Stimulated activated CD8-positive, alpha-beta memory T cell treated with anti-CD3 and anti-CD28 coated beads, Interleukin-12 subunit alpha, Interleukin-12 subunit beta, amount 100 ng/mL, for 1 hour (primary cell): ENCODE data around the gene JMJD8.
"Not testable (repeated sequence)": the region's sequence is repeated elsewhere in the genome, so short reads cannot be mapped to it uniquely, and the experiment has no call there.

Experiments used
- DNase-seq: peaks from one replicate; pipeline ENCODE4 v3.0.0-alpha.2; 2020; ENCODE audit warnings: low read depth

The JMJD8 gene

DNA sequence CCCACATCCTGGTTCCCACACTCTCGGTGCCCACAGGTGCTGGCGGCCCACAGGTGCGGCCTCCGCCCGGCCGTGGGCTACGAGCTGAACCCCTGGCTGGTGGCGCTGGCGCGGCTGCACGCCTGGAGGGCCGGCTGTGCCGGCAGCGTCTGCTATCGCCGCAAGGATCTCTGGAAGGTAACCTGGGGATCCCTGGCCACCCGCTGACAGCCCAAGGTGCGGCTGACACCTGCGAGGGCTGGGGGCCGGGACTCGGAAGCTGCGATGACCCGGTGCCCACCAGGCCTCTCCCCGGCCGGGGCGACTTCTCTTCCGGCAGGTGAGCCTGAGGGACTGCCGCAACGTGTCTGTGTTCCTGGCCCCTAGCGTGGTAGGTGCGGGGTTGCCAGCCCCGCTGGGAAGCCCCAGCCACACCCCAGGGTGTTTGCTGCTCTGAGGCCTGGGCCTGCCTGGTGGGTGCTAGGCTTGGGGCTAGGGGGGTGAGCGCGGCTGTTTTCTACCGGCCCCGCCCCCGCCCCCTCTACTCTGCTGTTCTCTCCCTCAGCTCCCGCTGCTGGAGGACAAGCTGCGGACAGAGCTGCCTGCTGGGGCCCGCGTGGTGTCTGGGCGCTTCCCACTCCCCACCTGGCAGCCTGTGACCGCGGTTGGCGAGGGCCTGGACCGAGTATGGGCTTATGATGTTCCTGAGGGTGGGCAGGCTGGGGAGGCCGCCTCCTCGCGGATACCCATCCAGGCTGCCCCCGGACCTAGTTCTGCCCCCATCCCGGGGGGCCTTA lies 37.8 kb upstream of the JMJD8 start:
- no peak for DNase-seq

DNA sequence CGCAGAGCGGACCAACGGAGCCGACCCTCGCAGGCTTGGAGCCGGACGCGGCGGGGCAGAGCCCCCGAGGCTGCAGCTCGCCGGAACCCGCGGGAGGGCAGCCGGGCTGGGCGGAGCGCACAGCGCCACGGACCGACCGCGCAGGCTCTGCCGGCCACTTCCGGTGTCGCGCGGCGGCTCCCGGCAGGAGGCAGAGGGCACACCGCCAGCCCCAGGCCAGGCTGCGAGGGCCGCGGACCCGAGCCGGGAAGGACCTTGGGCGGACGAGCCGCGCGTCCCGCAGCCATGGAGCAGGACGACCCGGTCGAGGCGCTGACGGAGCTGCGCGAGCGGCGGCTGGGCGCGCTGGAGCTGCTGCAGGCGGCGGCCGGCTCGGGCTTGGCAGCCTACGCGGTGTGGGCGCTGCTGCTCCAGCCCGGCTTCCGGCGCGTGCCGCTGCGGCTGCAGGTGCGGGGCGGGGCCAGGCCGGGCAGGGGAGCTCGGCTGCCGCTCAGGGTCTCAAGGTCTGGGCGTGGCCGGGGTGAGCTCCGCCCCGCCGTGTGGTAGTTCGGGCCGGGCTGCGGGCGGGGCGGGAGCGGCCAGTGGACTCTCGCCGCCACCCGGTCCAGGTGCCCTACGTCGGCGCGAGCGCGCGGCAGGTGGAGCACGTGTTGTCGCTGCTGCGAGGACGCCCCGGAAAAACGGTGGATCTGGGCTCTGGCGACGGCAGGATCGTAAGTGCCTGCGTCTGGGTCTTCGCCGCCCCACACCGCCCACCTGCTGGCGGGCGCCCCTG lies 37.0 kb upstream of the JMJD8 start, which contains the start of gene ANTKMT:
ANTKMT (plus strand) TSS at position 157 of the 775 bp plus-strand sequence; CDS start at position 286, 129 bp downstream.
- DNase-seq, result no peak

DNA sequence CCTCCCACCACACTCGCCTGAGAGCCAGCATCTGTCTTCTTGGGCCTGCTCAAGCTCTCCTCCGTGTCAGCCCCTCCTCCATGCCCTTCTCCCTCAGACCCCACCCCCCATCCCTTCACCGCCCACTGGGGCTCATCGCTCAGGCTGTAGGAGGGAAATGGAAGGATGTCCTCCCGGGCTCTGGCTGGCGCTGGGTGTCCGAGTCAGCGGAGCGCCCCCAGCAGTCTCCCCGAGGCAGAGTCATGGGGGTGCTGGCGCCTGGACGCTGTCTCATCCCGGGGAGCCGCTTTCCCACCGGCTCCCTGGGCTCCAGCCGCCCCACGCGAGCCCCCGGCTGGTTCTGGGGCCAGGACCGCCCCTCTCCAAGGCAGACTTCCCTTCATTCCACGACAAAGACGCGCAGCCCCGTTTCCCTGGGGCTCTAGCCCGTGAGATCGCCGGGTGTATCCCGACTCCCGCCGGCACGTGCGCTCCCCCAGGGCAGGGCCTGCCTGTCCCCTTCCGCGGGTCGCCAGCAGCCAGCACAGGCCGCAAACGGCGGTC lies 36.4 kb upstream of the JMJD8 start:
- DNase-seq, result no peak

DNA sequence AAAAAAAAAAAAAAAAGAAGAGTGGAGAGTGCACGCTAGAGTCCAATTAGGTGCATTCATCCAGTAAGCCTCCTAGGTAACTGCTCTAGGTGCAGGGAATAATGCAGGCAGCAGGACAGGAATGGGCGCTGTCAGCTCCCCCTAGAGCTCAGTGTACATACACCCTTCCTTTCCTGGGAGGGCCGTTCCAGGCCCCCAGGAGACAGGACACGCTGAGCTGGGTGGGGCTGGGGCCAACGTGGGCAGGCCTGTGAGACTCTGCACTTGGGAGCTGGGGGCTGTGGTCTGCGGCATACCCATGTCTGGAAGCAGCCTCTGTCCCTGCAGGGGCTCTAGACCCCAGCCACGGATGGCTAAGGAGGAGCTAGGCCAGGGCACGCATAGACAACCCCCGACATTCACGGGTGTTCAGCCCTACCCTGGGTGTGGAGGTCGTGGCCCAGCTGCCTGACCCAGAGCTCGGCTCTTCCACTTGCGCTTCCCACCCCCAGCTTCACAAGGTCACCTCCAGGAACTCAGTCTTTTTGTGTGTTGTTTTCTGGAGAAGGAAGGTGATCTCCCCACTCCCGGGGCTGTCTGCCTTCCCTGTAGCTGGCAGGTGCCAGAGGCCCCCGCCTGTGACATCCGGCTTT lies 35.8 kb upstream of the JMJD8 start:
- DNase-seq, result no peak

DNA sequence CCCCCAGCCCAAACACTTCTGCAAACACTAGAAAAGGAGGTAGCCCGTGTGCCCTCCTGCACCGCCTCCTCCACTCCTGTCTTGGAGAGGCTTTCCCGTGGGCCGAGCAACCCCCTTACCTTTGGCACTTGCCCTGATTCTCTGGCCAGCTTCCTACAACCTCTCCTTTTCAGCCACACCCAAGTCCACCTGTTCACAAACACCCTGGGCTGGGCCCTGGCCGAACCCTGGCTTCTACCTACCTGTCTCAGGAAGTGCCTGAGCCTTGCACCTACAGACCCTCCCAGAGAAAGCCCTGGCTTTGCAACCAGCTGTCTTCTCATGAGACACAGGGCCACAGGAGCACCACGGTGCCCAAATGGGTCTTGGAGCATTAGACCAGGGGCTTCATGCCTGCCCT lies 34.8 kb upstream of the JMJD8 start:
- DNase-seq, result no peak

DNA sequence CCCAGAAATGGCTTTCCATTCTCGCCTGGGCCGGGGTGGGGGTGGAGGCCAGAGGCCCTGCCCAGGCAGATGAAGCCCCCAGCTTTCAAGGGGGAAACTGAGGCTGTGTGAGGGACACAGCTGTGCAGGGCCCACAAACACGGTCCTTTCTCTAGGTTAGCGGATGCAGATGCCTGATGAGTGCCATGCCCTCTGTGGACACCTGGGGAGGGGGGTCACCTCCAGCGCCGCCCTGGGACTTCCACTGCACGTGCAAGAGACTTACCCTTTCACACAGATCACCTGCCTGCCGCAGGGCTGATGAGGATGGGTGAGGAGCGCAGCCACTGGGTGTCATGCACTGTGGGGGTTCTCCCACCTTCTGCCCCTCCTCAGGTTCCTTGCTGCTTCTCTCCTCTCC lies 34.3 kb upstream of the JMJD8 start:
- DNase-seq, result no peak

DNA sequence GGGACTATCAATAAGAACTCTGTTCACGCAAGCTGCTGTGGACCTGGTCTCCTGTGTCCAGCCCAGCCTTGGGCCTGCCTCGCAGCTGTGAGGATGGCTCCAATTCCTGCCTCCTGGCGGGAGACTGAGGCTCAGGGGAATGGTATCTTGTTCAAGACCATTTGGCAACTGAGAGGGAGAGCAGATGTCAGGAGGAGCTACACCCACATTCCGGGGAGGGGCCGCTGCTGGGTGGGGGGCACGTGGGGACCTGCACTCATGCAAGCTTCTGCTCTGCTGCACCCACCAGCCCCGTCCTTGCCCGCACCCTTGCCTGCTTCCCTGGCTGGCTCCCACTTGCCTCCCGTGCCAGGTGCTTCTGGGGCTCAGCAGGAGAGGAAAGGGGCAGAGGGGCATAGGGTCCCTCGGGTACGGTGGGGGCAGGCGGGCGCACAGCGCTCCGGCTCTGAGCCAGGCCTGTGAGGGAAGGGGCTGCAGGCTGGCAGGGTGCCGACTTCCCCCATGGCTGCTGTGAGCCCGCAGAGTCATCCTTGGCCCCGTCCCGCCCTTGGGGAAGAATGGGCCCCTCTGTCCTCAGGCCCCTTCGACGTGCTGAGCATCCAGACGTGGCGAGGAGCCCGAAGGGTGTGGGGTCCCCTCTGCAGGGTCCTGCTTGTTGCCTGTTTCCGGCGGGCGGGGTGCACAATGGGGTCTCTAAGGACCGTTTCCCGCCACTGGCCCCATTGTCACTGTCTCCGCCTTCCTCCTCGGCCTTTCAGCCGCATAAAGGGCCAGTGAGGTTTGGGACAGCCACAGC lies 33.5 kb upstream of the JMJD8 start:
- DNase-seq, result no peak

DNA sequence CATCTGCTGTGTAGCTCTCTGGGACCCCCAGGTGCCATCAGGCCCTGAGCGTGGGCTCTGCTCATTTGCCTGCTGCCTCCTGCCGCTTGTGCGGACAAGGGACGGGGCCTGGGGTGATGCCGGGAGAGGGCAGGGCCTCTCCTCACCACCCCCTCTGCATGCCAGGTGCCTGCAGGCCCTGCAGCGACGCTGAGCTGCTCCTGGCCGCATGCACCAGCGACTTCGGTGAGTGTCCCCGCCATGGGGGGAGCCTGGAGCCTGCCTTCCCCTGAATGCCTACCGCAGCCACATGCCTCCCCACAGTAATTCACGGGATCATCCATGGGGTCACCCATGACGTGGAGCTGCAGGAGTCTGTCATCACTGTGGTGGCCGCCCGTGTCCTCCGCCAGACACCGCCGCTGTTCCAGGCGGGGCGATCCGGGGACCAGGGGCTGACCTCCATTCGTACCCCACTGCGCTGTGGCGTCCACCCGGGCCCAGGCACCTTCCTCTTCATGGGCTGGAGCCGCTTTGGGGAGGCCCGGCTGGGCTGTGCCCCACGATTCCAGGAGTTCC lies 32.7 kb upstream of the JMJD8 start:
- DNase-seq, result no peak

DNA sequence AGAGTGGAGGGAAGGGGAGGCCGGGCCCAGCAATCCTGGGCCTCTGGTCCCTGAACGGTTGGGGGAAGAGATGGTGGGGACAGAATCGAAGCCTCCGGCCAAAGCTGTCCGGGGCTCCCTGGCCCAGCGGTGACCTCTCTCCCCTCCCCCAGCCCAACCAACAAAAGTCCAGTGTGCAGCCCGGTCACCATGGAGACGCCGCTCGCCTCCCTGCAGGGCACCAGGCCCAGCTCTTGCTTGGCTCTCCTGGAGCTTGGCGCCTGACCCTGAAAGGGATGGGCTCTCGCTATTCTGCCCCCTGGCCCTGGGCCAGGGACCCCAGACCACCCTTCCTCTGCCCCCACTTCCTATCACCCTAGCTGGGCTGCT lies 32.0 kb upstream of the JMJD8 start:
- DNase-seq, result no peak

DNA sequence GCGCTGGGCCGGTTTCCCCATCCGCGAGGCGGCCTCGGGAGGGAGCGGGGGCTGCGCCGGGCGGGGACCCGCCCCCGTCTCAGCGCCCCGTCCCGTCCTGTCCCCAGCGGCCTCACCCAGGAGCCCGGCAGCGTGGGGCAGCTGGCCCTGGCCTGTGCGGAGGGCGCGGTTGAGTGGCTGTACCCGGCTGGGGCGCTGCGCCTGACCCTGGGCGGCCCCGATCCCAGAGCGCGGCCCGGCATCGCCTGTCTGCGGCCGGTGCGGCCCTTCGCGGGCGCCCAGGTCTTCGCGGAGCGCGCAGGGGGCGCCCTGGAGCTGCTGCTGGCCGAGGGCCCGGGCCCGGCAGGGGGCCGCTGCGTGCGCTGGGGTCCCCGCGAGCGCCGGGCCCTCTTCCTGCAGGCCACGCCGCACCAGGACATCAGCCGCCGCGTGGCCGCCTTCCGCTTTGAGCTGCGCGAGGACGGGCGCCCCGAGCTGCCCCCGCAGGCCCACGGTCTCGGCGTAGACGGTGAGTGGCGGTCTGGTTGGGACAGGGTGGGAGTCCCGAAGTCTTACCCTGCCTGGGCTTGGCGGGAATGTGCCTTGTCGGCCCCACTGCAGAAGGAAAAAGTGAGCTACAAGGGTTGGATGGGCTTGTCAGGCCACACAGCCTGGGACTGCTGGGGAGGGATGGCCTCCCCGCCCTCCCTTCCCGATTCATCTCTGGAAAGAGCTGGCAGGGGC lies 31.5 kb upstream of the JMJD8 start:
- no peak for DNase-seq

DNA sequence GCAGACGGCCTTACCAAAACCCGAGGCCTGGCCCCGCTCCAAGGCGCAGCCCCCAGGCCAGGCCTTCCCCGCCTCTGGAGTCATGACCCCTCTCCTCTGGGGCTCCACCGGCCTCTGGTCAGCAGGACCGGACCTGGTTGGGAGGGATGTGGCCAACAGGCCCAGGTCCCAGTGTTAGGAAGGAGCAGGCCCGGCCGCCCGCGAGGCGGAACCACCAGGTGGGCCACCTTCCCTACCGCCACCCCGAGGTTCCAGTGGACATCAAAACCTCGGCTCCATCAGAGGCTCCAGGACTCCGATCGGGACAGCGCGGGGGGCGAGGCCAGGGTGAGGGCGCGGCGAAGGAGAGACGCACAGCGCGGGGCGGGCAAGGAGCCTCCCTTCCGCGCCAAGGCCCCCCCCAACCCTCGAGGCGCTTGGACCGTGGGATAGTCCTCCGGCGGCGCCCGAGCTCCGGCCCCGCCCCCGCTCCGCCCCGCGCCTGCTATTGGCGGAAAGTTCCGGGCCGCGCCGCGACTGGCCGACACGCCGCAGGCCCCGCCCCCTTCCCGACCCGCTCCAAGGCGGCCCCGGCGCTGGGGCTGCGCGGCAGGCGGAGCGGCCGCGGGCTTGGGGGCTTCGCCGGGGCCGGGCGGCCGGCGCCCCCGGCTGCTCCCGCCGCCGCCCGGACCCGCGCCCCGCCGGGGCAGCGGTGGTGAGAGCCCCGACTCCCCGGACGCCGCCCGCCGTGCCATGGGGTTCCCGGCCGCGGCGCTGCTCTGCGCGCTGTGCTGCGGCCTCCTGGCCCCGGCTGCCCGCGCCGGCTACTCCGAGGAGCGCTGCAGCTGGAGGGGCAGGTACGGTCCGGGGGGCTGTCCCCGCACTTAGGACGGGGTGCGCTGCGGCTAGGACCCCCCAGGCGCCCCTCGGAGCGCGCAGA lies 30.7 kb upstream of the JMJD8 start, which contains the start of gene METRN:
METRN (plus strand) TSS at position 561 of the 919 bp plus-strand sequence; CDS start at position 733, 172 bp downstream.
- peak; percentile 80 for DNase-seq

DNA sequence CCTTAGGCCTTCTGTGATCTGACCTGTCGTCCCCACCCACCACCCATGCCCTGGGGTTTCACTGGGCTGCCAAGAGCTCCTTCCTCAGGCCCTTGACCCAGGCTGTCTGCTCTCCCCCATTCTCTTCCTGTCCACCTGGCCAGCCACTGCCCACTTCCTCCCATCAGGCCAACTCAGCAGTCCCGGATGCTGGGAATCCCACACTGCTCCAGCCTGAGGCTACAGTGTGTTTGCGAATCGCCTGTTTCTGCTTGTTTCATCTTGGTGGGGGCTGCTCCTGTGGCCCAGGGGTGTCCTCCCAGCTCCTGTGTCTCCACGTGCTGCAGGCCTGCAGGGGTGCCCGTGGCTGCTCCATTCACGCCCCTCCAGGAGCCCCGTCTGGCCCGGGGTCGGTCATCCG lies 29.9 kb upstream of the JMJD8 start:
- no peak for DNase-seq

DNA sequence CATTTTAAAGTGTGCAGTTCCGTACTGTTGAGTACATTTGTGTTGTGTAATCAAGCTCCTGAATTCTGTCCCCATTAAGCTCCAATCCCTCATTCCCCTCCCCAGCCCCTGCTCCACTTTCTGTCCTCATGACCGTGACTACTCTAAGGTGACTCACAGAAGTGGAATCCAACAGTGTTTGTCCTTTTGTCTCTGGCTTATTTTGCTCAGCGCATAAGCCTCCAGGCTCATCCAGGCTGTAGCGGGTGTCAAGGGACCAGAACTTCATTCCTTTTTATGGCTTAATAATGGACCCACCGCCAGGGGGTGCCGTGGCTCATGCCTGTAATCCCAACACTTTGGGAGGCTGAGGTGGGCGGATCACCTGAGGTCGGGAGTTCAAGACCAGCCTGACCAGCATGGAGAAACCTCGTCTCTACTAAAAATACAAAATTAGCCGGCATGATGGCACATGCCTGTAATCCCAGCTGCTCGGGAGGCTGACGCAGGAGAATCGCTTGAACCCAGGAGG lies 28.7 kb upstream of the JMJD8 start:
- not testable (repeated sequence) for DNase-seq

DNA sequence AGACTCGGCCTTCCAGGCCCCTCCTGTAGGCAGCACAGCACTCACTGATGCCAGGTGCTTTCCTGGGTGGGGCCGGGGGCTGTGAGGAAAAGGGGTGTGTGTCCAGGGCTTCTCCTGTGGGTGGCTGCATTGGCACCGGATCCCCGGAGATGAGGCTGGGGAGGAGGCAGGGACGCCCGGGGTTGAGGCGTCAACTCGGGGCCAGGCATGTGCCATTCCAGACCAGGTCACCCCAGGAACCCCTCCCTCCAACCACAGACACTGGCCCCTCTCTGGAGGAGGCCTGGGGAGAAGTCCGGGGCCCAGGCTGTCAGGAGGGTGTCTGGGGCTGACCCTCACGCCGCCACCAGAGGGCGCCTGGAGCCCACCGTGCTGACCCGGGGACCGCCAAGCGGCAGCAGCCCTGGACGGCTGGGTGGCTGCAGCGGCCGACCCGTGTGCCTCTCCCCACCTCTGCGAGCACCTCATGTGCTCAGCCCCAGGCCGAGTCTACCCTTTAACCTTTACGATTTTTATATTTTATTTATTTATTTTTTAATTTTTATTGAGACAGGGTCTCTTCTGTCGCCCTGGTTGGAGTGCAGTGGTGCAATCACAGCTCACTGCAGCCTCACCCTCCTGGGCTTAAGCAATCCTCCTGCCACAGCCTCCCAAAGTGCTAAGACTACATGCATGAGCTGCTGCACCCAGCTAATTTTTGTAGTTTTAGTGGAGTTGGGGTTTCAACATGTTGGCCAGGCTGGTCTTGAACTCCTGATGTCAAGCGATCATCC lies 27.6 kb upstream of the JMJD8 start:
- DNase-seq, result peak; percentile 64

DNA sequence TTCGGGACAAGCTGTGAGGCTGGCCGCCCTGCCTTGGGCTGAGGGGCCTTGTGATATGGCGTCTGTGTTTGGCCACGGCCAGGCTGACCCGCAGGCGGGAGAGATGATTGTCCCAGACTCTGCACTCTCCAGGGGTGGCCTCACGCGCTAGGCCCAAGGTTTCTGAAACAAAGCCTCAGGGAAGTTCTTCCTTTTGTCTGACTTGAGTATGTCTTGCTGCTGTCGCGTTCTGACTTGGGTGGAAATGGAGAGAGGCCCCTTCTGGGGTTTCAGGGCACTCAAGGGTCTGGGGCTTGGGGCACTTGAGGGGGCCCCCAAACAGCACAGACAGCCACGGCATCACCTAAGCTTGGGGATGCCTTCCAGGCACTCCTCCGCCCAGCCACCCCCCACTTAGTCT lies 26.9 kb upstream of the JMJD8 start:
- no peak for DNase-seq

DNA sequence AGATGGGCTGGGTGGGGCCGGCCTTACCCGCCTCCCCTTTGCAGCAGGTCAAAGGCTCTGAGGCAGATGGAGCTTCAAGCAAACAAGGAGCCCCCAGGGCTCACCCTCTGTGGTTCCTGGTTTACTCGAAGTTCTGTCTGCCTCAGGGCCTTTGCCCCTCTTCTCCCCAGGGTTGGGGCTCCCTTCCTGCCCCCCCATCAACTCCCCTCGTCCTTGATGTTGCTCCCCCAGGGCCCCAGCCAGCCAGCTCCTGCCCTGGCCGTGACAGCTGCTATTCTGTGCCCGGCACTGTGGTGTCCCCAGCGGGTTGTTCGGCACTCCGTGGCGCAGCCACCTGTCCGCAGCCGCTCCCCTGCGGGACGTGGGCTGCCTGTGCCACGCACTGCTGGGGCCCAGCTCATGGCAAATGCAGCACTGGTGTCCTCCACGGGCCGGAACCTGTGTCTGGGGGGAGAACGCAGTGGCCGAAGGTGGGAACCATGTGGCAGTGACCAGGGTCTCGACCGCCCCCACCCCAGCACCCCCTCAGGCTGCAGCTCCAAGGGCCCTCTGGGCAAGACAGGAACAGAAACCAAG lies 26.5 kb upstream of the JMJD8 start:
- no peak for DNase-seq

DNA sequence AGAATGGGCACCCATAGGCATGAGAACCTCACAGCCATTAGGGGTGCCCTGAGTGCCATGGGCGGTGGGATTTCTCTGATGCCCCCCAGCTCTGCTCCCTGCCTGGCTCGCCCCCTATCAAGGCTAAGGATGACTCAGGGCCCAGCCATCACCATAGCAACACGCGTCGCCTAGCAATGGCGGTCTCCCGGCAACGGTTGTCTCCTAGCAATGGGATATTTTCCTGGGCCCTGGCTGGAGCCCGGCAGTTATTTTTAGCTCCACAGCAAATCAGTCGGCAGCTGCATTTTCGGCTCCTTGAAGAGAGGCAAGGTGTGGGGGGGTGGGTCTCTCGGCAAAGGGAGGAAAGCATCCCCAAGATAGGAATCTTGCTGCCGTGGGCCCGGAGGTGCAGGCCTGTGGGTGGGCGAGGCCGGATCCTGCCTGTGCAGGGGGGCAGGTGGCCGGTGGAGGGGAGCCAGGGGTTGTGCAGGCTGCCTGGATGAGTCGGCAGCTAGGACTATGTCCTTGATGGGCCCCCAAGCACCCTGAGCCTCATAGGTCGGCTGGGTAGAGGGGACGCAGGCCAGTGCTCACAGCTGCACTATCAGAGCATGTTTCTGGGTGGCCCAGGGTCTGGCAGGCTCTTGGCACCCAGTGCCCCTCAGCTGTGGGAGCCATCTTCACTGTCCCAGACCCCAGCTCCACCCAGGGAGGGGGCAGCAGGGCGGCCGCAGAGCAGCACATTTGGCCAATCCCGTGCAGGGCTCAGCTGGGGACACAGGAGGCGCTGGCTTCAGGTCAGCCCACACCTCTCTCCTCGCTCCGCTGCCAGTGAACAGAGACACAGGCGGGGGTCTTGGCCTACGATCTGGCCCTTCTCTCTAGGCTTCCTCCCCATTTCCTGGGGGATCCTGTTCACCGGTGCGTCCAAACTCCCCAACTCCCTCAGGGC lies 25.7 kb upstream of the JMJD8 start:
- no peak for DNase-seq
